Measurements from ENCODE around the gene B3GNT4.
"Not testable (repeated sequence)": the region's sequence is repeated elsewhere in the genome, so short reads cannot be mapped to it uniquely, and the experiment has no call there.

B3GNT4 gene

DNA sequence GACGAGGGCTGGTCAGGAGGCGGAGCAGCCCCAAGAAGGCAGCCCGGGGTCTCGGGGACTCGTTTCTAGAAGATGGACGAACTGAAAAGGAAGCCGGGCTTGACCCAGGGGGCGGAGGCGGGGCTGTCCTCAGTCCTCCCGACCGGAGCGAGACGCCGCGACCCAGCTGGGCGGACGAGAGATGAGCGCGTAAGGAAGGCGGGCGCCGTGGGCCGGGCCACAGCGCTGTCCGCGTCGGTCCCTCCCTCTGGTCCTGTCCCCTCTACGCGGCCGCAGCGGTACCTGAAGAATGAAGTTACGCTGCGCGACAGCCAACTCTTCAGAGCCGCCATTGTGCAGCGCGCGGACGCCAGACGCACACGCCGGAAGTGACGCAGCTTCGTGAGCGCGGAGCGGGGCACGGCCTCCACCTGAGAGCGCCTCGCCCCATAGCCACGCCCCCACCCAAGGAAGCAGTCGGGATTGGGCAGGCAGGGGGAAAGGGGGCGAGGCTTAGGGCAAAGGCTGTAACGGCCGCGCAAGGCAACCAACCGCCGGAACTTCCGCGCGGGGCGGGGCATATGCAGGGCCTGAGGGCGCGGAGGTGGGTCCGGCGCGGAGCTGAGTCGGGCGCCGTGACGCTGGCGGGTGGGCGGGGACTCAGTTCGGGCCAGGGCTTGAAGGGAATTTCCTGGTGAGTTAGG lies 22.3 kb downstream of the B3GNT4 start, which contains the start of gene DIABLO:
Gene DIABLO (minus strand): TSS at position 370 of the 683 bp plus-strand sequence. CDS start 38 bp downstream, at position 332.
- peak; percentile 100 for DNase-seq

DNA sequence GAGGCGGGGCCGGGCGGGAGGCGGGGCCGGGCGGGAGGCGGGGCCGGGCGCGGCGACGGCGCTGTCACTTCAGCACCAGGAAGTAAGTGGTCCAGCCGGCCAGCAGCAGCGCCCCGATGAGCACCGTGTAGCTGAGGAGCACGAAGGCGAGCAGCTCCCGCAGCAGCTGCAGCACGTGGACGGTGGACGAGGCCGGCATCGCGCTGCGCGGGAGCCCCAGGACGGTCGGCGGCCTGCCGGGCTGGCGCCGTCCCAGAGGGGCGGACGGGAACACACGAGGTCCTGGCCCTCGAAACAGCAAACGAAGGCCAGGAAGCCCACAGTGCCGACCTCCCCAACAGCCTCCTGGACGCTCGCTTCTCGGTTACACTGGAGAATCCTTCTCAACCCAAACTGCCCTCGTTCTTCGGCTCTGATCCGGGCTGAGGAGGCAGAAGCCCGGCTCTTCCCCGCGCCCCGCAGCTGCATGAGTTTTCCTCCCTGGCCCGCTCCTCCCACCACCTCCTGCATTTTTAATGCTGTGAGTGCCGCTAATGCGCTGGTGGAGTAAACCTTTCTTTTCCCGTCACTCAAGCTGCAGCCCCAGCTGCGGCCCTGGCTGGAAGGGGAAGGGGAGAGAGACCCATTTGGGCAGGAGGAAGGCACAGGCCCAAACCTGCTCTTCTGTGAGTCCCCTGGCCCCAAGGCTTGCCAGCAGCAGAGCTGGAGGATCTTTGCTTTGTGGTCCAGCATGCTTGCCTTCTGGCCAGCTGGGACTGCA lies 23.0 kb downstream of the B3GNT4 start:
- DNase-seq = no peak

- DNase-seq = no peak
Observed at GRCh38 chr12:122227341-122227740, 23.8 kb downstream of the B3GNT4 start.

DNA sequence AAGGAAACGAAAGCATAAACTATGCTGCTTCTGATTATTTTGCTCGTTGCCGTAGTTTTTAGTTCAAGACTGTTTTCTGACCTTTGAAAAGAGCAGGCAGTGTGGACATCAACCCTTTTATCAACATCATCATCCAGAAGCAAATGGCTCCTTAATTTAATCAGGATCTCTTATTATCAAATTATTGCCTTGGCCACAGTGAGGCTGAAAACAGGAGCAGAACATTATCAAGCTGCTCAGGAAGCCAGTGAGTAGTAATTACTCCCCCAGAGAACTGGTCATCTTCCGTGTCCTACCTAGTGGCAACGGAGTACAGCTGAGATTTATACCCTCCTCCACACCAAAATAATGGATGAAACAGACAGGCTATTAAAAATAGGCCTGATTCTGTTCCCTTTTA lies 24.6 kb downstream of the B3GNT4 start:
- DNase-seq = no peak

DNA sequence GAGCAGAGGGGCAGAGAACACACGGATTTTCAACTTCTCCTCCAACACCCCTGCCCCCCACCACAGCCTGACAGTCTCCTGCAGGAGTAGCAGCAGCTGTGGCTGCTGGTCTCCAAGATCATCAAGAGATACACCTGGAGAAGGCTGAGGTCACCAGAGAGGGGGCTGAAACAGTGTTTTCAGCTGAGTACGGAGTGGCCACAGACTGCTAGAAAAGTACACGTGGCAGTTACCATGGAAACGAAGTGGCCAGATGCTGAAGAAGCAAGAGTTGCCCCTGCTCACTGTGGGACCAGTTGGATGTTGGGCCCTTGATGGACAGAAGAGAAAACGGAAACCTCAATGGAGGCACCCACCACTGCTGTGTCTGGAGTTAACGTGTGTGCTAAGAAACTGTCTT lies 27.3 kb downstream of the B3GNT4 start:
- DNase-seq = no peak

DNA sequence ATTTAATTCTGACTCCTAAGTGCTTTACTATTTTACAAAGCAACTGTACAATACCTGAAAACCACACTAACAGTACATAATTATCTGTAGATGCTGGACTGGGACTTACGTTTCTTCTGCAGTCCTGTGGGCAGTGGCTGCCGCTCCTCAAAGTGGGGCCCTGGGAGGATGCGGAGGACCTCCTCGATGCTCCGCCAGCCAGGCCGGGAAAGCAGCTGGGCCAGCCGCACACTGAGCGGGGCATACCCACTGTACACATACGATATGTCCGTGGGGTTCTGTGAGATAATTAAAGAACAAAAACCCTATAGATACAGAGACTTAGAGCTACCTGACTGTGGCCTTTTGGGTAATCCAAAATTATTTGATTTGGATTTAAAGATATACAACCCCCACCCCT lies 29.2 kb downstream of the B3GNT4 start:
- no peak for DNase-seq

DNA sequence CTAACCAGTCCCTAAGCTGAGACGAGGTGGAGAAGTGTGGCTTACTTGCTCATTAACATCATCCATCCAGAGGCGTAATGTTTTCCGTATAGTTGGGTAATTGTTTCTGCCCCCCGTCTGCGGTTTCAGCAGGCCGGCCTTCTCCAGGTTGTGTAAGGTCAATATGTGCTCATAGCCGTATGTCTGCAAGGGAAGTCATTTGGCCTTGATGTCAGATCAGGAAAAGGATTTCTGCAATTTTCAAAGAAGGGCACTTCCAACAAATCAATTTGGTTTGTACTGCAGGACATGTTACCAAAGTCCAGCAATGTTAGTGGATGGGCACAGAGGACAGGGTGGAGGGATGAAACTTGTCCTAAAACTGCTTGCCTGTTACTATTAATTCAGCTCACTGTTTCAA lies 32.2 kb downstream of the B3GNT4 start:
- DNase-seq = no peak

DNA sequence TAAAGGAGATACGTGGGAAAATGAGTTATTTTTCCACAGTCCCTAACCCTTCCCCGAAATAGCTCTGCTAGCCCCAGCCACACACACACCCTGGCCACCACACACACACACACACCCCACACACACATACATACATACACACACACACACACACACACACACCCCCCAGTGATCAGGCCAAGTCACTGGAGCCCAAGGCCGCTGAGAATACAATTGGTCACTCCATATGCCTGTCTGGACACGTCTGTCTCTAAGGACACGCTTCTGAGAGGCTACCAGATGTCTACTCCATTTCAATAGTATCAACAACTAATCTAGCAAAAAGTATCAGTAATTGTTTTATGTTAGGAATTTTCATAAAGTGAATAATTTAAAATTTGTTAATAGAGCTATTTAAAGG lies 35.4 kb downstream of the B3GNT4 start:
- DNase-seq = no peak

GRCh38 chr12:122243965-122244364 lies 40.5 kb downstream of the B3GNT4 start:
- DNase-seq = no peak

GRCh38 chr12:122244565-122245371 lies 41.3 kb downstream of the B3GNT4 start:
- DNase-seq = peak in 1 of 2 donors; percentile 17

DNA sequence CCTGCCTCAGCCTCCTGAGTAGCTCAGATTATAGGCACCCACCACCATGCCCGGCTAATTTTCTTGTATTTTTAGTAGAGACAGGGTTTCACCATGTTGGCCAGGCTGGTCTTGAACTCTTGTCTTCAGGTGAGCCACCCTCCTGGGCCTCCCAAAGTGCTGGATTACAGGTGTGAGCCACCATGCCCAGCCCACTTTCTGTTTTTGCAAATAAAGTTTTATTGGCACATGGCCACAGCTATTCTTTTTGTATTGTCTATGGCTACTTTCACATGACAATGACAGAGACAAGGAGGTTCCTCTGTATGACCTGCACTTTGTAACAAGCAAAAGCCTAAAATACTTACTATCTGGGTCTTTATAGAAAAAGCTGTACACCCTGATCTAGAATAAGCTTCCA lies 42.0 kb downstream of the B3GNT4 start:
- no peak for DNase-seq

- DNase-seq = no peak
Observed at GRCh38 chr12:122250047-122250446, 46.5 kb downstream of the B3GNT4 start.

DNA sequence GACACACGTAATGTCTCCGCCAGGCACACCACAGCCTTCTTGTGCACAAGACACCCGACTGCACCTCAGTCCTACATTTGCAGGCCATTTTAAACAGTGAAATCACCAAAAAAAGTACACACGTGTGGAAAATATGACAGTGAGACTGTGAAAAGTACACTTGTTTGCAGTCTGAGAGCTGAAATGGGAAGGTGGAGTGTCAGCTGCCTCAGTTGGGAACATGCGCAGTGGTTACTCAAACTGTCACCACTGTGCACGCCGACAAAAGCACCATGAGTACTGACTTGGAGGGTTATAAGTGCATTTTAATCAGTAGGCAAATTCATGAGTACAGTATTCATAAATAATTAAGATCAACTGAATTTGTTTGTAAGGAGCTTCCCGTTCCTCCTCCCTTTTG lies 47.0 kb downstream of the B3GNT4 start:
- DNase-seq = no peak

- DNase-seq = not testable (repeated sequence)
Observed at GRCh38 chr12:122258462-122258861, 55.0 kb downstream of the B3GNT4 start.
